ENCODE measurements around the gene APBA1.

The APBA1 gene

DNA sequence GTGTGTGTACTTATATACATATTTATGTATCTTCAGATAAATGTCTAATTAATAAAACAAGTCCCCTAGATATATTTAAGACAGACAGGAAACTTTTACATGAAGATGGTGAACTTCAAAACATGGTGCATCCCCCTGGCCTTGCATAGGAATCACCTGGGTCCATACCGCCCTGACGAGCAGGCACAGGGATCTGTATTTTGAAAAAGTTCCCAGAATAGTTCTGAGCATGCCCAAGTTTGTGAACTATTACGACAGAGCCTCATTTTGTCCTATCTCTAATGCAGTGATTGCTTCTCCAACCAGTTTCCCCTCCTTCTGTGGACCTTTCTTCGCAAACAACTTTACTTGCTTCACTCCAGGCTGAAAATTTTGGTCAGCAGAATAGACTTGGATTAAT, 98.1 kb downstream of the APBA1 start:
- no peak for DNase-seq

DNA sequence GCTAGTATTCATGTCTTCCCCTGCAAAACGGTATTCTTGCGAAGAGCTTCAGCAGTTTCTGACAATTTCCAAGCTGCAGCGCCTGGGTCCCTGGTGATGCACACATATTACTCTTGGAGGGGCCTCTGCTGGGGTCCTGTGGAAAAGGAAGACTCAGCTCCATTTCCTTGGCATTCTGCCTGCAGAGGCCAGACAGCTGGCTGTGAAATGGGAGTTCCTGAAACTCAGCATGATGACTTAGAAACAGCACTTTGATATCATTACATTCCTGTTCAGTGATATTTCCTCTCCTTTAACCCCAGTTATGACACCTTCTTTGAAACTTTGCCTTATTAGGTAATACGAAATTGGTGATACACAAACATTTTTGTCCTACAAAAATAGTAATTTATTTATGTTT, 98.5 kb downstream of the APBA1 start:
- DNase-seq, result no peak

DNA sequence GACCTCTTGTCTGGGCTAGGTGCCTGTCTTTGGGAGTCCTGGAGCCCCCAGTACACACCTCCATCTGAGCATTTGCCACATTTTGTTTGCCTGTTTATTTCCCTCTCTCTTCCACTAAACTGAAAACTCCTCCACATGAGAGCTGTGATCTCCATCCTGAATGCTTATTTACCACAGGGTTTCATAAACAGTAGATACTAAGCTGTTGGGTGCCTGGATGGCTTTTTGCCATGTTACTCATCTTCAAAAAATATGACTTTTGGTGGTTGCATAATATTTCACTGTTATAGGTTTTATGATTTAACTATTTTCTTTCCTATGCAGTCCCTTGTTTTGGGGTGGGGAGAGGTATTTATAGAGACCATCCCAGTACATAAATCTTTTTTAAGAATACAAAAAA, 99.6 kb downstream of the APBA1 start:
- no peak for DNase-seq

DNA sequence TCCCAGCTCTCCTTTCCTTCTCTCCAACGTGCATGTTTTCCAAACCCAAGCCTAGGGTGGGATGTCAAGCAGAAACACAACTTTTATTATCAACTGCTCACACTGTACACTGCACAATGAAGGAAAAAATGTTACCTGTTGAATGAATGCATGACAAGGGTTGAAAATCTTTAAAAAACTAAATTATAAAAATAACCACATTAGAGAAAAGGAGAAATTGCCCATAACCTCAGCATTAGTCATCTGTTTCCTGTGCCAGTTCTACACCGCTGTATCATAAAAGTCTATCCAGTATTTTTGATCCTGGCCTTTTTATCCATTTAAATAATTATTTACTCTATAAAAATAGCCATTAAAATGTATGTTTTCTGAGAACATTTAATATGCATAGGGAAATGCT, 101.1 kb downstream of the APBA1 start:
- DNase-seq, result no peak

DNA sequence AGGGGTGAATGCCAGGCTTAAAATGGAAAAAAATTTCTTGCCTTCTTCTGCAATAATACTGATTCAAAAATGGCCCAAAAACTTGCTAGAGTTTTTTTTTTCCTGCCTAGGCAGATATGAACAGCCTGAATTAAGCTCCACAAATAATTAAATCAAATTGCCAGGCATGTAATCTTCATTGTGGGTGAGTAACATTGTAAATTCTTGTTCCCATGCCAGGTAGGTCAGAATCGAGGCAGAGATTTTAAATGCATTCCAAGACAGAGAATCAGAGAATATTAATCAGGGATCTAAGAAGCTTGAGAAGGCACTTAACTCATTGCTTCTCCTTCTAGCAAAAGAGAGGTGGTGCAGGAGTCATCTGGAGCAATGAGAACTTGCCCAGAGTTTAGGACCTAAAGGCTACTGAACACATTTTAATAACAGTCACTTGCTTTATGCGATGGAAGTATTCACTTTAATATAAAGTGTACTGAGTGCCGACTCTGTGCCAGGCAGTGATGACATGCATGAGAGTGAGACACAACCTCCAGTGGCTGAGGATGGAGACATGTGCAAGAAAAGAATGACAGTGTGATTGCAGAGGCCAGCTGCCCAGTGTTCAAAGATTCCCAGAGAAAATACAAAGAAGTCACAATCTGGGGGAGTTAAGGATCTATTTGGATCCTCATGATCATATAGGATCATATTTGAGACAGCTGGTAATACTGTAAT, 102.3 kb downstream of the APBA1 start:
- DNase-seq, result no peak

DNA sequence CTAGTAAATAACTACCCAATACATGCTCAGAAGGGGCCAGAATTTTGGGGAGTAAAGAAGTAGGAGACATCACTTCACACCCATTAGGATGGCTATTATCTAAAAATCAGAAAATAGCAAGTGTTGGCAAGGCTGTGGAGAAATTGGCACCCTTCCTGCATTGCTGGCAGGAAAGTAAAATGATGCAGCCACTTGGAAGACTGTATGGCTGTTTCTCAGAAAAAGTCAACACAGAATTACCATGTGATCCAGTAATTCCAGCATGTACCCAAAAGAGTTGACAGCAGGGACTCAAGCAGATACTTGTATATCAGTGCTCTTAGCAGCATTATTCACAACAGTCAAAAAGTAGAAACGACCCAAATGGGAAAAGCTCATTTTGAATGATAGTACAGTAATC, 107.6 kb downstream of the APBA1 start:
- no peak for DNase-seq

DNA sequence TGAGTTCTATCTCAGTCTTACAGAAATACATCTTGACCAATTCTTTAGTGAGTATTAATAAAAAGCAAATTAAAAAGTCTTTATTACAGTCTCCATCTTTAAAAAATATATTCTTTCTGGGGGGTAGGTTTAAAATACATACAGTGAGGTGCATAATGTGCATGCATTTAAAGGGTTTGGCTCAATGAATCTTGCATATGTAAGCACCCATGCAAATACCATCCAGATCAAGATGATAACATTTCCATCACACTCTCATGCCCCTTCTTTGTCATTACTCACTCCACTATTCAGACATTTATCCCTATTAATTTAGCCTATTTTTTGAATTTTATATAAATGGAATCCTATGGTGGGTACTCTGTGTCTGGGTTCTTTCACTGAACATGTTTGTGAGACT, 113.0 kb downstream of the APBA1 start:
- no peak for DNase-seq

DNA sequence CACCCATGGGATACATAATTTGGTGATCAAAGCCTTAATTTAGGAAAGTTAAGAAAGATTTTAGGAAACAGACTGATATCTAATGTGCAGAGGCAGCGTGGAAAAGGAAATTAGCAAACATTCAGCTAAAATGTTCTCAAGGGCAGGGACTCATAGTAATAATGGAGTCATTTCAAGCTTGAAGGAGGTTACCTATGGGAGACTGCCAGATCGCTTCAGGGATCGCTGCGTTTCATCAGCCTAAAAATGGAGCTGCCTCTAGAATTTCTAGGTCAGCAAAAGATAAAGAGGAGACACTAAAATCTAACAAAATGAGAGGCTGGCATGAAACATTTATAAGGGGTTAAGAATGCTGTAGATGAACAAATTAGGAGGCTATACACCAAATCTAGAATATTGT, 115.5 kb downstream of the APBA1 start:
- no peak for DNase-seq

DNA sequence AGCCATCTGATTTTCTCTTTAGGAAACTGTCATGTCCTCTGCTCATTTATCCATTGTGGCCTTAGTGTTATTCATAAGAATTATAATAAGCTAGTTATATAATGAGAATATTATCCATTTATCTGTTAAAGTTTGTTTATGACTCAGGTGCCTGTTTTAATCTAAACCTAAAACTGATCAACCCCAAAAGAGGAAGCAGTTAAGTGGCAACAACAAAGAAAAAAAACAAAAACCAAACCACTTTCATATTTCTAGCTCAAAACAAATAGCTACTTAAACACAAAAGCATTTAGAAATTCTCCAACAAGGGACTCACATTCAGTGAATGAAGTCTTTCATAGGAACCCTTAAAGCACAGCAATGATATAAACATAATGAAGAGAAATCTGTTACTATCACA, 116.4 kb downstream of the APBA1 start:
- DNase-seq, result no peak

DNA sequence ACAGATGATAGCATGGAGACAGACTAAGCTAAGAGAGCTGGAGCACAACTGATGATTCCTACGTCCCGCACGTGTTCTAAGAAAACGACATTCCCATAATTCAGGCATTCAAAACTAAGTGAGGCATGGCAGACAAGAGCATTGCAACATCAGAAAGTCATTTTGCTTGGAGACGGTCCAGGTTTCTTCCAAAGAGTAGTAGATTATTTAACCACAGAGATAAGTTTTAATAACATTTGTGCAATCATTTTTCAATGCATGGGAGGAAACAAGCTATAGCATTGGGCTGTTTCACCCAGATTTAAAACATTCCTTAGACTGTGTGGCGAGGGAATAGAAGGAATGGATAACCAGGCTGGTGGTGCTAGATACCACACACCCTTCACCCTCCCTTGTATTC, 117.2 kb downstream of the APBA1 start:
- DNase-seq, result peak; percentile 11

DNA sequence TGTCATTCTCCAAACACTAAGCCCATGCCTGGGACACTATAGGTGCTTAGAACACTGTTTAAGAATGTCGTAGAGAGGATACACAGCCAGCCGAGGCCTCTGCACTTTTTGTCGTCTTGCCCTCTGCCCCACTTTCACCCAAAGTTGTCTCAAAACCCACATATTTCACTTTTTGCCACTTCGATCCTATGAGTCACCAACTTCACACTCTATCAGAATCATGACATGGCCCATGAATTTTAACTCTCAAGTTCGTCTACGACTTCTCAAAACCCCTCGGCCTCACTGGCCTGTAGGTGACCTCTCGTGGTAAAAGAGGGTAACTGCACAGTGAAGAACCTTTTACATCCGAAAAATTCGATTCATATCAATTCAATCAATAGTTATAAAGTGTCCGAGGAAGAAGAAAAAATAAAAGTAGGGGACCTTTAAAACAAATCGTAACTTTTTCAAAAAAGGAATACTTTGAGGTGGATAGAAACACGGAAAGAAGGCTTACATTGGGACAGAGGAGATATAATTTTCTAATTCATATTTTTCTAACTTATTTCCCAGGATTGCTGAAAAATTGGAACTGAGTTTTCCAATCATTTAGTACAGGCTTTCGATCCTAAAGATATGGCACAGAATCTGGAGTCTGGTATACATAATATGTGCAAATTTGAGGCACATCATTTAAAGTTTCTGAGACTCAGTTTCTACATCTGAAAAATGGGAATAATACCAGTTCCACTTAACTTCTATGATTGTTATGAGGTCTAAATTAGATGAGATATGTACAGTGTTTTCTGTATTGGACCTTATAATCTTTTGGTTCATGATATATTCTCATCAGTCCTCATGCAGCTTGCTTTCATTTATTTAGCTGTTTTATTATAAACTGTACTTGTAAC, 122.6 kb downstream of the APBA1 start:
- peak; percentile 33 for DNase-seq

DNA sequence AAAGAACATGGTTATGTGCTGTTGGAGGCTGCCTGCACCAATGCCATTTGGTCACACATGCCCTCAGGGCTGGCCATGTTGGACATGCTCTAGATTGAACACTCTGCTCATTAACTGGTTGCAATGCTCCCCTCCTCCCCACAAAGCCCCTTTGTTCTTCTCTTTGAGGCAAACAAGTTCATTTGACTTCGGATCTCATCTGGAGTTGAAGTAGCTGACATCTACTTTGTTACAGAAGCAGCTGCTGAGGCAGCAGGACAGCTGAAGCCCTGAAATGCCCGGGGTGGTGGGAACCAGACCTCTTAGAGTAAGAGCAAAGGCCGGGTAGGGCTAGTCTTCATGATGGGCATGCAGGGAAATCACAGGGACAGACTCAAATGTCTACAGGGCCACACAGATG, 123.5 kb downstream of the APBA1 start:
- no peak for DNase-seq

DNA sequence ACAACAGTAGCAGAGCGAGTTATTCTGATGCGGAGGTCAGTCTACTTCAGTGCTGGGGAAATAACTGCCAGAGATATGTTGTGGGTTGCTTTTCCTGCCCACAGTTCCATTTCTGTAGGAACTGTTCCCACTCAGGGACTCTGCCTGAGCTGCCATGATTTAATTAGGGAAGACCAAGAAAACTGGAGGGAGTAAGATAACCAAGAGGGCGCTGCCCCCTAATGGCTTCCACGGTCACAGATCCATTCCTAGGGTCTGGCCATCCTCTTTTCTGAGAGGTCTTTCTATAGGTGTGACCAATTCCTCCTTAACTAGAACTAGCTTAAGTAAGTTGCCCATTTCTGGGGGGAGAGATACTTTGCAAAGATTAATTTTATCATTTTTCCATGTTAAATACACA, 125.9 kb downstream of the APBA1 start:
- DNase-seq, result peak; percentile 66

DNA sequence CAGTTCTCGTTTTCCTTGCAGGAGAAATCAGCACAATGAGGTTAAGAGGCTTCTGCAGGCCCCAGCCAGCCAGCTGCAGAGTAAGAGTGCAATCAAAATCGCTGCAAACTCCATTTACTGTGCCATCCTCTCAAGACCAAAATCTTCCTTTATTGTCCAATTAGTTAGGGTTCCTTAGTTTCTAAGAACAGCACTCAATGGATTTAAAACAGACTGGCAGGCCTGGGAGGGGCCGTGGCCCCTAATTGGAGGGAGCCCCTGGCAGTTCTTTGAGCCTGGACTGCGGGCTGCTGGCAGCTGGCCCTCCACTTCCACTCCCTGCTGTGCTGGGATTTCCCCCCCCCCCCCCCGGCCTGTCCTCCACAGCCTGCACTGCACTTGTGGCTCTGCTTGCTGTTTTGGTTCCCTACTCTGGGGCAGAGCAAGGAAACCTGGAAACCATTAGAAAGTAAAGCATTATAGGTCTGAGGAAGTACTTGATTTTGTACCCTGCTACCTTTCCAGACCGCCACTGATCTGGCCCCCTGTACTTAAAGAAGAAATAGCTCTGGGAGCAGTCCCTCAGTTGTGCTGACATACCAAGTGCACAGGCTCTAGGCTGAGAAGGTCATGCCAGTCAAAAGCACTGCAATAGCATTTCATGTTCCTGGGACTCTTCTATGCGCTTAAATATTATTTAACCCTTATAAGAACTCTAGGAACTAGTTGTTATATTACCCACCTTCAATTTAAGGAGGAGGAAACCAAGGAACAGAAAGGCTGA, 129.0 kb downstream of the APBA1 start:
- peak; percentile 83 for DNase-seq

DNA sequence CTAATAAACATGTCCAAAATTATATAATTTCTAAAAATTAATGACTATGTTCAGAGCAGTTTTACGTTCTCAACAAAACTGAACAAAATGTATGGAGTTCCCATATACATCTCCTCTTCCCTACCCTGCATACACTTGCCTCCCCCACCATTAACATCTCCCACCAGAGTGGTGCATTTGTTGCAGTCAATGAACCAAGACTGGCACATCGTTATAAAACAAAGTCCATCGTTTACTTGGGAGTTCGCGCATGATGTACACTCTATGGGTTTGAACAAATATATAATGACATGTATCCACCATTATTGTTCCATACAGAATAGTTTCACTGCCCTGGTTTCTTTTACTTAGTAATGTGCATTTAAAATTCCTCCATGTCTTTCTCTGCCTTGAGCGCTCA, 130.1 kb downstream of the APBA1 start:
- peak; percentile 50 for DNase-seq

DNA sequence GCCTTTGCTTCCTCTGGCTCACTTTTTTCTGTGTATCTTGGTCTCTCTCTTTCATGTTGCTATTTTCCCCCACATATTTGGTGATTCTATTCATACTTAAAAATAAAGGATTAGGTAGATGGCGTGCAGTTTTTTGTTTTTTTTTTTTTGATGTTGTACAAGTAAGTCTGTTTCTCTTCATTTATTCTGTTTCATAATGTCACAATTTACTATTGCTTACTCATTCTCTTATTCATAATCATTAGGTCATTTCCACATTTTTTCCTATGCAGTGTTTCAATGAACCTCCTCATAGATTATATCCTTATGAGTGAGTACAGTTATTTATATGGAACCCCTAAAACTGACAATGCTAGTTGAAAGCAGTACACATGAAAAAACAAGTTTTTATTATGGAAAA, 136.3 kb downstream of the APBA1 start:
- no peak for DNase-seq

DNA sequence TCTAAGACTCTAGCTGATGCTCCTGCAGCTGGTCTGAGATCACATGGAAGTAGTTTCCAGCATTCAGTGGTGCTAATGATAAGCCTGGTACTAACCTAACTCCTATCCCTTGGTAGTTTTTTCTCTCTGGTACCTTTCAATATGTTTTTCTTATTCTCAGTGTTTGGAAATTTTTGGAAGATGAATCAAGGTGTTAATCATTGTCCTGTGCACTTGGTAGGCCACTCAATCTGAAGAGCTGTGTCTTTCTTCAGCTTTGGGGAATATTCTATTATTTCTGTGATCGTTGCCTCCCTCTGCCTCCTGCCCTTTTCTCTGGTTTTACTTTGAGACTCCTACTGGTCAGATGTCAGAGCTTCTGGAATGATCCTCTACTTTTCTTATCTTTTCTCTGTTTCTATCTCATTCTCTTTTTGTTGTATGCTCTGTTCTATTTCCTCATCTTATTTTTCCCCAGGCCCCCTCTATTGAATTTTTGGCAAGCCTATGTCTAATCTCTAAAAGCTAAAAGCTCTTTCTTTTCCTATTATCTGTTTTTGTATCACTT, 136.8 kb downstream of the APBA1 start:
- no peak for DNase-seq

DNA sequence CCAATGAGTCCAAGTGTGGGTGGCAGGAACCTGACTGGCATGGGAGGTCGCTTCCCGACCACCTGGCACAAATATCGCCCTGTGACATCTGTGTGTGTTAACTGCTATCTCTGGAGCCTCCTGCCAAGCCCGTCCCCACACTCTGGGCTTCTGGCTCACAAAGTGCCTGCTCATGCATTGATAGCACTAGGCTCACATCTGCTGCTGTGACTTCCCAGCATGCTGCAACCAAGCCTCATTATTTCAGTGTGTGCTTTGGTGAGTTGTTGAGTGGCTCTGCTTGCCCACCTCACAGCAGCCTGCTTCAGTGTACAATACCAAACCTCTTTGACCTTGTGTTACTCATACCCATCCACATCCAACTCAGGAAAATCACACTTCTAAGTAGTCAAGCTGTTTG, 139.8 kb downstream of the APBA1 start:
- DNase-seq, result peak; percentile 10

DNA sequence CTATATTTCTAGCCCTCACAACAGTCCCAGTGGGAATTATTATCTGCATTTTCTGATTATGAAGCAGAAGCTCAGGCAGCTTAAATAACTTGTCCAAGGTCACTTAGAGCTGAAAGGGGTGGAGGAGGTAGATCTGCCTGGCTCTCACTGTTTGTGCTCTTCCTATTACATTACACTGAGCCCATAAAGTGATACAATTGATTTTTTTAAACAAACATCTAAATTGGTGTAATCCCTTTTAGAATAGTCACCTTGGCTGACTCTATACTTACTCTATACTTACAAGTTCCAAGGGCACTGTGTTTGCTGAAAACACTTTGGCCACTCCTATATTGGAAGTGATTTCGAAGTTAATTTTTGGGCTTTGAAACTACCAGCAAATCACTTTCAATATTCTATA, 144.7 kb downstream of the APBA1 start:
- no peak for DNase-seq

DNA sequence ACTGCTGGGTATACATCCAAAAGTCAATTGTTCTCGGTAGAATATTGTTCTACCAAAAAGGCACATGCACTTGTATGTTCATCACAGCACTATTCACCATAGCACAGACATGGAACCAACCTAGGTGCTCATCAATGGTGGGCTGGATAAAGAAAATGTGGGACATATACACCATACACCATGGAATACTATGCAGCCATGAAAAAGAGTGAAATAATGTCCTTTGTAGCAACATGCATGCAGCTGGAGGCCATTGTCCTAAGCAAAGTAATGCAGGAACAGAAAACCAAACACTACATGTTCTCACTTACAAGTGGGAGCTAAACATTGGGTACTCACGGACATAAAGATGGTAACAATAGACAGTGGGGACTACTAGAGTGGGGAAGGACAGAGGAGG, 145.5 kb downstream of the APBA1 start:
- DNase-seq, result no peak

DNA sequence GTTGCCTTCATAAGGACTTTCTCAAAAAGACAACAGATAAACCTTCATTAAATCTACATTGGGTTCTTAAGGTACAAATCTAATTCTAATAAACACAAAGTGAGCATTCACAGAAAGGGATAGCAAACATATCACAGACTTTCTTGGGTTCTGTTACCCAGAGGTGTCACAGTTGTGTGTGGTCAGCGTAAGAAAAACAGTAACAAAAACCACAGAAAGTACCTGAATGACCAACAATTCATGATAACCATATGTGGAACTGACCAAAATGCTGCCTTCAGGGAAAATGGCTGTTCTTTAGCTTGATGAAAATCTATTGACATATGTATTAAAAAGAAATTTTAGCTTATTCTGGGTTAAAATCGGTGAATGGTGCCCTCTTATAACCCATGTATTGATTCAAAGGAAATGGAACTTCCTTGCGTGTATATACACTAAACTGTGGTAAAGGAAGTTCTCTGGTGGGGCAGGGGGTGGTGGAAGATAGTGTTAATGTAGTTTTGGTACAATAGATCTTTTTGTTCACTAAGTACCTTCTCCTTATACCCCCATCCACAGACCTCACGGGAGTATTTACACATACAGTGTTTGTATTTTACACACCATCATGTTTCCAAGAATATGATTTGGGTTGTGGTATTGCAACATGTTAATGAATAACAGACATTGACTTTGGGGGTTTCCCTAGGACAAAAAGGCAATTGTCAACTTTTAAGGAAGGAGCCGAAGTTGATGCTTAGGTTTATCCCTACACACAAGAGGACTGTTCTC, 152.5 kb downstream of the APBA1 start:
- no peak for DNase-seq

All from NCI-H510A treated with DMSO at 0.1 percent for 48 hours (cell line).